Ovary (tissue), 3 donors: ENCODE results near the gene CPXM1.

Source experiments
- EP300 ChIP-seq: sonication (generic); formaldehyde crosslinking; IDR thresholded peaks from one replicate; pipeline ENCODE4 v1.6.1; 2017; ENCODE audit warnings: antibody characterized with exemption
- POLR2A ChIP-seq: fragments of 450-650 bp; IDR thresholded peaks from one replicate; pipeline ENCODE4 v1.6.1; 2017; ENCODE audit warnings: antibody characterized with exemption, mild to moderate bottlenecking, moderate library complexity
- TF ChIP-seq, protein P1 (sequence below), 3 donors: fragments of 450-650 bp in 2 of 3; fragments of 200-600 bp in 1 of 3; IDR thresholded peaks; one replicate each; pipeline versions ENCODE4 v1.5.1 to v1.8.0; 2016 to 2022; ENCODE audit warnings: antibody characterized with exemption in 3 of 3, mild to moderate bottlenecking in 1 of 3
- donor health status: DM: no; HTN: no; CAD: no.

DNA sequence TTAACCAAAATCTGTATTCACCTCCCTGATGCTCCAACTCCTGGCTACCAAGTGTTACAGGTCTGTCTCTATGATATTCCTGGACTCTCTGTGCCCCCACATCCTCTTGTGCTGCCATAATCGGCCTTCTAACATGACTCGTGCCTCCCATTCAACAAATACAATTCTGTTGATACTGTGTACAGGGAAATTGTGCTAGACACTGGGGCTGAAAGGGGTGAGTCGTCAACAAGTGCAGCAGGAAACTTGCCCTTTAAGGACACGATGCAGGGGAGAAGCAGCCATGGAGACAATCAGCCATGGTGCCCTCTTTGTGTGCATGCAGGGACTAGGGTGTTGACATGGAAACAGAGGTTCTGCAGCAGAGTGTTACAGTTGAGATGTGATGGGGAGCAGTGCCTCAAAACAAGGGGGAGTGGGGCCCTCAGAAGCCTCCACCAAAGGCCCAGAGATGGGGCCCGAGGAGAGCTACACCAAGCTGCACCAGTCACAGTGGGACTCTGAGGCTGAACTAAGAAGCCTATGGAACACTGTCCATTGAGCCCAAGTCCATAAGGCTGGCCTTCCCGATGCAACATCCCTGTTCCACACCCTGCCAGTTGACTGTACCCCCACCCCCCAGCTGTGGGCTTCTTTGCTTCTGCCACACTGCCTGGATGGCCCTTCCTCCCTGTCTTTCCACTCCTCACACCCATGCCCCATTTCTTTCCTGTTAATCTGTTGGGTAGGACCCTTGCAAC, 37.0 kb upstream of the CPXM1 start:
- TF ChIP-seq, protein P1, sequence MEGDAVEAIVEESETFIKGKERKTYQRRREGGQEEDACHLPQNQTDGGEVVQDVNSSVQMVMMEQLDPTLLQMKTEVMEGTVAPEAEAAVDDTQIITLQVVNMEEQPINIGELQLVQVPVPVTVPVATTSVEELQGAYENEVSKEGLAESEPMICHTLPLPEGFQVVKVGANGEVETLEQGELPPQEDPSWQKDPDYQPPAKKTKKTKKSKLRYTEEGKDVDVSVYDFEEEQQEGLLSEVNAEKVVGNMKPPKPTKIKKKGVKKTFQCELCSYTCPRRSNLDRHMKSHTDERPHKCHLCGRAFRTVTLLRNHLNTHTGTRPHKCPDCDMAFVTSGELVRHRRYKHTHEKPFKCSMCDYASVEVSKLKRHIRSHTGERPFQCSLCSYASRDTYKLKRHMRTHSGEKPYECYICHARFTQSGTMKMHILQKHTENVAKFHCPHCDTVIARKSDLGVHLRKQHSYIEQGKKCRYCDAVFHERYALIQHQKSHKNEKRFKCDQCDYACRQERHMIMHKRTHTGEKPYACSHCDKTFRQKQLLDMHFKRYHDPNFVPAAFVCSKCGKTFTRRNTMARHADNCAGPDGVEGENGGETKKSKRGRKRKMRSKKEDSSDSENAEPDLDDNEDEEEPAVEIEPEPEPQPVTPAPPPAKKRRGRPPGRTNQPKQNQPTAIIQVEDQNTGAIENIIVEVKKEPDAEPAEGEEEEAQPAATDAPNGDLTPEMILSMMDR (IDR thresholded peaks at IDR 0.05) = no peak
- TF ChIP-seq POLR2A = no peak
- no peak for TF ChIP-seq EP300
